HPDE6-E6E7 (cell line): ENCODE results near the gene NSF.
A peak's percentile ranks its signal among the peaks of the same experiment; 100 is the strongest.
"Not testable (repeated sequence)": the region's sequence is repeated elsewhere in the genome, so short reads cannot be mapped to it uniquely, and the experiment has no call there.

ENCODE experiments used
- DNase-seq: peaks from one replicate; pipeline ENCODE4 v3.0.0; 2011; ENCODE audit warnings: missing footprints; ENCODE audit errors: extremely low spot score

The NSF gene

GRCh38 chr17:46774108-46774737 is 183.8 kb downstream of the NSF start:
- no peak for DNase-seq

DNA sequence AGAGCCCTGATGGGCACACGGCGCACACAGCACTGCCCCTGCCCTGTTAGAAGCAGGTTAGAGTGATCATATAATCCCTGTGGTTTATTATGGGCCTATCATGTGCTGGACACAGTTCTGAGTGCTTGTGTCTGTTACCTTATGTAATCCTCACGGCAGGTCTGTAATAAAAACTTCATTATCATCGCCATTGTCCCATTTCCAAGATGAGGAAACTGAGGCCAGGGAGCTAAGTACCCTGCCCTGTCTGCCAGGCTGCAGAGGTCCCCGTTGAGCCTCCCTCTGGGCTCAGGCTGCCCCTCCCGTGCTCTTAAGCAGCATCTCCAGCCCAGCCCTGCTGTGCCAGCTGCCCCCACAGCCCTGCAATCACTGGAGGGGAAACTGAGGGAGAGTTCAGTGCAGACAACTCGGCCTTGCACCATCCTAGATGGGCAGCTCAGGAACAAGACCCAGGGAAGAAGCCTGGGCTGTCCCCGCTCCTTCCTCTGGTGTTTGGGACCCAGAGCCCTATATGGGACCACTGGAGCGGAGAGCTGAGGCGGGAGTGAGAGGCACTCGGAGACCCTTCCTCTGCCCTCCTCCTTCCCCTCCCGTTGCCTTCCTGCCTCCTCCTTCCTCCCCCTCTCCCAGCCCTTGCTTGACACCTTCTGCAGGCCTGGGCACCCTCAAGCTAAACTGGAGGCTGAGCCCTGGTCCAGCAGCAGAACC is 186.0 kb downstream of the NSF start:
- DNase-seq, result no peak

DNA sequence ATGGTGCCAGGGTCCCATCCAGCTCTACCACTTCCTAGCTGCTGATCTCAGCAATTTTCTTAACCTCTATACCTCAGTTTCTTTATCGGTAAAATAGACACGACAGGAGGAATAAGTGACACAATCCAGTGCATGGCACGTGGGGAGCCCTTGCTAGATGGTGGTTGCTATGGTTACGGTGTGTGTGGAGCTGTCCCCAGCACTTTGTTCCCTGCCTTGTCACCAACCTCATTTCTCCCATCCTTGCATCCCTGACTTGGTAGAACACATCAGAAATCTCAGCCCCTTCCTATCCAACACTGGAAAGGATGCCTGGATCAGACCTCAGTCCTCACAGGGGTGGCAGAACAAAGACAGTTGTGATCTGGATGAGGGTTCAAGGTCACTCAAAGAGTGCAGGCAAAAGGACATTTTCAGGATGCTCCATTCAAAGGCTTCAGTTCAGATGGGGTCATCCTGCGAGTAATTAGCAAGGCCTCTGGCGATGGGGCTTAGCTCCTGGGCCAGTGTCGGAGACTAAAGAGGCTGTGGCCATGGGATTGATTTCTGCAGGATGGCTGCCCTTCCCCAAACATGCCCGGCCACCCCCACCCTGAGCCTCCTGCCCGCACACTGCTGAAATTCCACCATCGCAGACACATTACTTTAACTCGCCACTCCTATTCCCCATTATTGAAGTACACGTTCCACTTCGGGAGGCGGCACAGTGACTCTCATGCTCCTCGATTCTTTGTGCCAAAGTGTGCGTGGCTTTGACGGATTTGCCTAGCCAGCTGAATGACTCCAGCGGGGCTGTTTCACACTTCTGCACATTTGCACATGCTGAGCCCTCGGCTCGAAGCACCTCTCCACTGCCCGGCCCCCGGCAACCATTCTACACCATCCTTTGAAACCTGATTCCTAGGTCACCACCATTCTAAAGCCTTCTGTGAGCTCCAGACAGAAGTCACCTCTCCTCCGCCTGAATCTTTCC is 187.8 kb downstream of the NSF start:
- DNase-seq, result no peak

GRCh38 chr17:46780003-46780373 is 189.5 kb downstream of the NSF start:
- DNase-seq, result no peak

- DNase-seq, result peak; percentile 65
These were observed 191.9 kb downstream of the NSF start for GRCh38 chr17:46782250-46782953.

GRCh38 chr17:46783031-46783593 is 192.6 kb downstream of the NSF start:
- DNase-seq, result no peak

- DNase-seq, result no peak
These were observed 195.2 kb downstream of the NSF start for GRCh38 chr17:46785696-46786095.

DNA sequence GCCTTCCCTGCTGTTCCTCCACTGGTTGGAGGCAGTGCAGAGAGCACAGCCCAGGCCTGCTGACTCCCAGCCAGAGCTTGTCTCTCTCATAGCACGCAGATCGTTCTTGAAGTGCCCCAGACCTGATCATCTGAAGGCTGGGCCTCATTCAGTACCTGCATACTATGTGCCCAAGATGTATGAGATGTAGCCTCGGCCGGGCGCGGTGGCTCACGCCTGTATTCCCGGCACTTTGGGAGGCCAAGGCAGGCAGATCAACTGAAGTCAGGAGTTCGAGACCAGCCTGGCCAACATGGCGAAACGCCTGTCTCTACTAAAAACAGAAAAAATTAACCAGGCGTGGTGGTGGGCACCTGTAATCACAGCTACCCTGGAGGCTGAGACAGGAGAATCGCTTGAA is 197.0 kb downstream of the NSF start:
- no peak for DNase-seq

DNA sequence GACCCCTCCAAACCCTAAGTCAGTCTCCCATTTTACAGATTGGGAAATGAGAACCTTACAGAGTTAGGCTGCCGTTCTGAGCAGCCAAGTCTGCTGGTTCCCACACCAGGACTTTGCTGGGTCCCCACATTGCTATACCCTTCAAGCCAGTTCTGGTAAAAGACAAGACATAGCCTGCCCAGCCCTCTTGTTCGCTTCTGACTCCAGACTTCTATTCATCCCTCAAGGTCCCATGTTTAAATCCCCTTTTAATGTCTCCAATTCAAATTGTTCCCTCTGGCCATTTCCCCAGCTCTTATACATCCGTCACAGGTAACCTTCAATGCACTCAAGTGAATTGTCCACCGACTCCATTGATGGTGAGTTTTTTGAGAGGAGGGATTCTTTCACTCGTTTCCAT is 197.8 kb downstream of the NSF start:
- no peak for DNase-seq

DNA sequence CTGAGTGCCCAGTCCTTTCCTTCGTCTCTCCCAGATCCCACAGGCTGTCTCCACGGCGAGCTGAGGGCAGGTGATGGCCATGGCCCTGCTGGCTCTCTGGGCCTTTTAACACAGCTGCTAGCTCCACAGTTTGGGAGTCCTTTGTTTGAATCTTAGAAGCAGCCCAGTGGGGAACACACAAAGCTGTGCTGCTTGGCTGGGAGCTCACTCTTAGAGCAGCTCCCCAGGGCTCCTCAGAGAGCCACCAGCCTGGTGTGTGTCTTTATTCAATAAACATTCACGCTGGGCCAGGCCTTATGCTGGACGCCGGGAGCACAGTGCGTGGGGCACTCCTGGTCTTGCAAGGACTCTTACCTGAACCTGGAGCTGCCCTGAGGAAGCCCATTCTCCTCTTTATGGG is 198.3 kb downstream of the NSF start:
- no peak for DNase-seq

DNA sequence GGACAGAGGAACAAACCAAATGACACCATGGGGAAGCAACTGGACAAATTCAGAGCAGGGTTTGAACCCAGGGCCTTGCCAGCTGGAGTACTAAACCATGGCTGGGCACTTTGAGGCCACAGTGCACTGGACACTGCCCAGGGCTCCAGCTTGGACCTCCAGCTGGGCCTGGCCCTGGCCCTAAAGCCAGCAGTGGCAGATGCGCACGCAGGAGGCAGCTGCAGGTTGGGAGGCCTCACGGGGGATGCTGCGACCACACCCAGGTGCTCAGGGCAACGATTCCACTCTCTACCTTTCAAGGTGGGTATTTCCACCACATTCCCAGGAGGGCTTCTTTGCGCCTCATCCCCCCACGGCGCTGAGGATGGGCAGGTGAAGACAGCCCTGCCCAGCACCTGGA is 199.1 kb downstream of the NSF start:
- DNase-seq, result no peak

- no peak for DNase-seq
These were observed 199.7 kb downstream of the NSF start for GRCh38 chr17:46790216-46790615.

- no peak for DNase-seq
These were observed 201.1 kb downstream of the NSF start for GRCh38 chr17:46791531-46791930.

- no peak for DNase-seq
These were observed 201.6 kb downstream of the NSF start for GRCh38 chr17:46792071-46792470.

DNA sequence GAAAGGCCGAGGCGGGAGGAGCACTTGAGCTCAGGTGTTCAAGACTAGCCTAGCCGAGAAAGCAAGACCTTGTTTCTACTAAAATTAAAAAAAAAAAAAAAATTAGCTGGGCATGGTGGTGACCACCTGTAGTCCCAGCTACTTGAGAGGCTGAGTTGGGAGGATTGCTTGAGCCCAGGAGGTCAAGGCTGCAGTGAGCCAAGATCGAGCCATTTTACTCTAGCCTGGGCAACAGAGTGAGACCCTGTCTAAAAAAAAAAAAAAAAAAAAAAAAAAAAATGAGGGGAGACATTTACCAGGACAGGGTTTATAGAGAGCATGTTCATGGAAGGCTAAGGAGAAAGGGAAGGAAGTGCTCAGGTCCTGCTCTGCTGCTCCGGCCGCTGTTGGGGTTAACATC is 202.6 kb downstream of the NSF start:
- DNase-seq, result not testable (repeated sequence)

DNA sequence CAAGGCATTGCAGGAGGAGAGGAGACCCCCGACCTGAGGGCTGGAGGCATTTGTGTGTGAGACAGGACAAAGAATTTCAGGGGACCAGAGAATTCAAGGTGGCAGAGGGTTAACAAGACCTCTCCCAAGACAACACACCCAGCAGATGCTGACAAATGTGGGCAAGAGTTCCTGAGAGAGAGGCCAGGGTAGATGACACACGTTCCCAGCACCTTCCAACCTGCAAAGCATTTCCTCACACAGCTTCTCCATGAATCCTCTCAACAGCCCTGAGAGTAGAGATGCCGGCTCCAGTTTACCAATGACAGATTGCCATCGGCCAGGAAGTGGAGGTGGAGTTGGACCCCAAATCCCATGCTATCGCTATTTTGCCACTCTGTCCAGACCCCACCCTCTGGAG is 203.1 kb downstream of the NSF start:
- no peak for DNase-seq

GRCh38 chr17:46794318-46794717 is 203.8 kb downstream of the NSF start:
- no peak for DNase-seq

DNA sequence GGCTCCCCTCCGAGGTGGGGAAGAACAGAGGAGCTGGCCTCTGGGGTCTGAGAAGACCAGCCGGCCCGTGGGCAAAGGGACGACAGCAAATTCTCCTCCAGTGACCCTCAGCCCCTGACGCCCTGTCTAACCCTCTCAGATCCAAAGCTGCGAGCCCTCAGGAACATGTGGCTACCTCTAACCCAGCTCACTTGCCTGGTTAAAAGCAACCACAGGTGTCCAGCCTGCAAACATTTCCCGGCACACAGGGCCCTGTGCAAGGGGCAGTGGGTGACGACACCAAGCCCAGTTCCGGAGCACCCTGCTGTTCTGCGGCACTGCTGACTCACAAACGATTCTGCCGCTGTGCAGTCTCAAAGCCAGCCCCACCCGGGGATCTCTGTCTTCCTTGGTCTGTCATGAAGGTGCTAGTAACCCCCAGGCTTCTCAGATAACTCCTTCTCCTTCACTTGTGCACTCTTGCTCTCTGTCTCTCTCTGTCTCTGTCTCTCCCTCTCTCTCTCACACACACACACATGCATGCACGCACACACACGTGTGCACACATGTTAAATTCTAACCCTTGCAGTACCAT is 205.0 kb downstream of the NSF start:
- no peak for DNase-seq

DNA sequence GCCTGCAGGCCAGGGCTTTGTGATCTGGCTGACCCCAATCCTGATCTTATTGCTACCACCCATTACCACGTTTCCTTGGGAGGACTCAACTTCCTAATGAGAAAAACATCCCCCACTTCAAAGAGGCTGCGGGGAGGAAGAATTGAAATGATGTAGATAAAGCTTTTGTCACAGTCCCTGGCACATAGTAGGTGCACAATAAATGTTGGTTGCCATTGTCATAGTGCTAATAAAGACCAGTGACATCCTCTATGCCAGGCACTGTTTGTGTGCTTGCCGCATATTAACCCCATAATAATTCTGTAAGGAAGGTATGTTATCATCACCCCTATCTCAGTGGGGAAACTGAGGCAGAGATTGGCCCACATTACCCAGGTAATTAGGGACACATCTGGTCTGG is 205.6 kb downstream of the NSF start:
- no peak for DNase-seq

GRCh38 chr17:46796524-46796923 is 206.1 kb downstream of the NSF start:
- DNase-seq, result no peak

- DNase-seq, result no peak
These were observed 206.6 kb downstream of the NSF start for GRCh38 chr17:46796956-46797530.
